H1 (cell line): ENCODE measurements around the gene ADCY2. TPM values are rescaled to one million over a fixed set of nuclear protein-coding genes. Genes with fewer than 3 reads are reported as not detected.

ENCODE experiments used
- CTCF ChIP-seq, 3 experiments: IDR thresholded peaks; 1 replicate in 2 of 3; 2 replicates in 1 of 3; pipeline versions ENCODE4 v1.5.1 to v1.6.1; 2011; ENCODE audit warnings: low read length in 3 of 3, mild to moderate bottlenecking in 3 of 3, inconsistent platforms in 2 of 3, low read depth in 1 of 3, moderate library complexity in 1 of 3; ENCODE audit not compliant: insufficient read depth in 1 of 3; ENCODE audit errors: control extremely low read depth in 1 of 3
- EGR1 ChIP-seq: IDR thresholded peaks from 2 replicates; pipeline ENCODE4 v1.6.1; 2011; ENCODE audit warnings: low read depth, low read length, borderline replicate concordance
- MAX ChIP-seq: IDR thresholded peaks from 2 replicates; pipeline ENCODE4 v1.6.1; 2012; ENCODE audit warnings: inconsistent platforms
- NRF1 ChIP-seq: IDR thresholded peaks from 2 replicates; pipeline ENCODE4 v1.6.1; 2011; ENCODE audit warnings: mild to moderate bottlenecking, low read depth, low read length, improper control_type of control experiment
- SIN3A ChIP-seq, 2 experiments: IDR thresholded peaks in 1 of 2; conservative IDR thresholded peaks in 1 of 2; 2 replicates each; pipeline ENCODE4 v1.6.1; 2011 to 2012; ENCODE audit warnings: low read length in 2 of 2, improper control_type of control experiment in 1 of 2, low read depth in 1 of 2, mild to moderate bottlenecking in 1 of 2
- SUZ12 ChIP-seq: fragments of 200-600 bp; sonication (generic); IDR thresholded peaks from 2 replicates; pipeline ENCODE4 v1.6.1; 2012; ENCODE audit warnings: mild to moderate bottlenecking, inconsistent platforms, low read length, moderate library complexity, mixed read lengths
- TCF12 ChIP-seq: IDR thresholded peaks from 2 replicates; pipeline ENCODE4 v1.6.1; 2011; ENCODE audit warnings: low read depth, mild to moderate bottlenecking, low read length
- polyA plus RNA-seq, 7 experiments: library from polyadenylated mRNA; depleted of rRNA in 3 of 7; stranded (reverse) in 5 of 7; unstranded in 2 of 7; fragments of >200 nt in 5 of 7; fragments of 200-250 nt in 2 of 7; gene quantifications; 1 replicate in 5 of 7; 2 replicates in 1 of 7; 4 replicates in 1 of 7; pipeline versions ENCODE4 v1.2.1 to v1.2.3, GENCODE V29; 2011 to 2013; ENCODE audit warnings: missing spikeins in 2 of 7, mixed read lengths in 2 of 7
- total RNA-seq: library from RNA; stranded (reverse); fragmentation: NEBNext Ultra II Directional; extraction: Animal tissue kit (Norgen Biotek cat#: 25700); gene quantifications from 2 replicates; pipeline ENCODE4 v1.2.1, GENCODE V29; 2021

Gene ADCY2
- total and polyA plus RNA-seq, 2 of the 8 experiments (the other 6 are each of a cell fraction or from before 2014, with no cell fraction given), result 35.8 to 122 TPM

- TF ChIP-seq MAX (no peak), TCF12 (no peak), NRF1 (no peak), SUZ12 (no peak), SIN3A (conservative IDR thresholded peaks at IDR 0.05 in 1 of 2, IDR thresholded peaks at IDR 0.05 in 1 of 2; ENCODE audit: low read depth in 1 of 2, low read length in 2 of 2) (no peak), EGR1 (no peak), CTCF (IDR thresholded peaks at IDR 0.05; ENCODE audit: control extremely low read depth in 1 of 3, insufficient read depth in 1 of 3, low read depth in 1 of 3, low read length in 3 of 3) (no peak)
These were observed 23.4 kb downstream of the ADCY2 start (continued) for GRCh38 chr5:7419367-7419766.
